Globus pallidus (tissue), 1 donor: ENCODE results near the gene CTNNA3.

ENCODE experiments used
- DNase-seq: peaks from one replicate; pipeline ENCODE4 v3.0.0-alpha.2; 2015; ENCODE audit warnings: low spot score

CTNNA3 gene

DNA sequence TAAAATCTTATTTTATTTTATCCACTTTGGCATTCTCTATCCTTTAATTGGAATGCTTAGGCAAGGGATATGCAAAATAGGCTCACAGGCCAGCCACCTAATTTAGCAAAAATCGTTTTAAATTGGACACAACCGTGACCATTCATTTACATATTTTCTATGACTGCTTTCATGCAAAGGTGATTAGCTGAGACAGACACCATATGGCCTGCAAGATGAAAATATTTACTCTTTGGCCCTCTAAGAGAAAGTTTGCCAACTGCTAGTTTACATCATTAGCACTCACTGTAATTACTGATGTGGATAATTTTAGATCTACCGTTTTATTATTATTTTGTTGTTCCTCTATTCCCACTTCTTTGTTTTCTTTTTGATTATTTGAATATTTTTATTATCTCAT lies 1145.6 kb downstream of the CTNNA3 start:
- DNase-seq = no peak

GRCh38 chr10:66538908-66539307 lies 1157.1 kb downstream of the CTNNA3 start:
- no peak for DNase-seq

DNA sequence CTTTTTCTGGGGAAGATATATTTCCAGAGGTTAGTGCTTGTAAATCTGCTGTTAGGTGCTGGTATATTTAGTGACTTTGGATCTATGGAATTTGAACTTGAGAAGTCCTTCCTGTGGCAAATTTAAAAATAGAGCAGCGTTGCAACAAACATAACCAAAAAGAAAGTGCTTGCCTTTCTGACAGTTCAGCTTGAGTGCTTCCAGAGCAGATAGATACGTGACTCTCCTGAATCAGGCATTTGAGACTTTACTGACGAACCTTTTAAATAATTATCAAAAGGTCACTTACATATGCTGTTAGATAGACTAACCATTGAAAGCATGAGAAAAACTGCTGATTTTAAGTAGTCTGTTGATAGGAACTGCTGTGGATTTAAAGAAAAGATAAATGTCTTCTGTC lies 1157.6 kb downstream of the CTNNA3 start:
- no peak for DNase-seq

GRCh38 chr10:66537186-66537585 lies 1158.8 kb downstream of the CTNNA3 start:
- DNase-seq = no peak

GRCh38 chr10:66535439-66535838 lies 1160.6 kb downstream of the CTNNA3 start:
- DNase-seq = no peak

DNA sequence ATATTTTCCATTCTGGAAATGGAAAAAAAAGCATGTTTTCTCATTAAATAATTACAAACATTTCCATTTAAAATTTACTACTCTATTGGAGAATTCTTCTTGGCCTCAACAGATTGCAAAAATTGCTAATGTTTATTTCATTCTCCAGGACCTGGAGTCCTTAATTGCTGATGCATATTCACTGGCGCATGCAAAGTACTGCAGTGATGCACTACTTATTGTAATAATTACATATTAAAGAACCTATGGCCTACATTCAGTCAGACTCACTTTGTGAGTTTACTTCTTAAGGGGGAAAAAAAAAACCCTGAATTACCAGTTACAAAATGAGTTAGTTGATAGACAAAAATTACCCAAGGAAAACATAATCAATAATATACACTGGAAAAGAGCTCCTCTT lies 1161.1 kb downstream of the CTNNA3 start:
- no peak for DNase-seq

DNA sequence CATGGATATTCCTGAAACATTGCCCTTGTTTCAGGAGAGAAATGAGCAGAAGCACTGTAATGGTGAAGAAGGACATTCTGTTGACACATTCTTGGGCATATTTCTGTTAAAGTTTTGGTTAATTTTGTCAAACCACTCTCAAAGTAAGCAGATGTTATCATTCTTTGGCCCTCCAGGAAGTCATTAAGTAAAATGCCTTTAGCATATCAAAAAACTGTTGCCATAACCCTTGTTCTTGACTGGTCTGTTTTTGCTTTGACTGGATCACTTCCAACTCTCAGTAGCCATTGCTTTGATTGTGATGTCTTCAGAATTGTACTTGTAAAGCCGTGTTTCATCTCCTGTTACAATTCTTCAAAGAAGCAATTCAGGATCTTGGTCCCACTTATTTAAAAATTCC lies 1174.5 kb downstream of the CTNNA3 start:
- no peak for DNase-seq

DNA sequence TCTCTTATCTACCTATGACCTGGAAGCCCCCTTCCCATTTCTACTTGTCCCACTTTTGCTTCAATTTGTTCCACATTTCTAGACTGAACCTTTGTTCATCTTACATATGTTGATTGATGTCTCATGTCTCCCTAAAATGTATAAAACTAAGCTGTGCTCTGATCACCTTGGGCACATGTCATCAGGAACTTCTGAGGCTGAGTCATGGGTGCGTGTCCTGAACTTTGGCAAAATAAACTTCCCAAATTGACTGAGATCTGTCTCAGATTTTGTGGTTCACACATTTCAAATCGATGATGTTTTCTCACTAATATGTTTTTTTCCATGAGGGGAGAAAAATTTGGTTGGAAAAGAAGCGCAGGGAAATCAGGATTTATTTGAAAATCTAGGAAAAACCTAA lies 1176.4 kb downstream of the CTNNA3 start:
- DNase-seq = no peak

GRCh38 chr10:66514666-66515065 lies 1181.3 kb downstream of the CTNNA3 start:
- no peak for DNase-seq

DNA sequence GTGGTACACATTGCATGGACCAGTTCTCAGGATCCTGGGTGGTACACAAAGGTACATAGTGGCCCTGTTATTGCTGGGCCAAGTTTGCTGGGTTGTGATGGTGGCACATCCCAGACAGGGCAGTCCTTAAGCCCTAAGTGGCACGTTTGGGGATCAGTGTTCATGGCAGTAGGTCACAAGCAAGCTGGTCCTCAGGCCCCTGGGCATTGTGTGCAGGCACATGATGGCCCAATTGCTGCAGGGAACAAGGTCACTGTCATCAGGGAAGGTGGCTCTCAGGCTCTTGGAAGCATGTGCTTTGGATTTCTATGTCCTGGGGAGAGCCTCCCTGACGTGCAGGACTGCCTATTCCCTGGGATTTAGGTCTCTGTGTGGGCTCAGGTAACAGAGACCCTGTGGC lies 1182.5 kb downstream of the CTNNA3 start:
- no peak for DNase-seq

- no peak for DNase-seq
Measured at GRCh38 chr10:66505003-66505657, 1190.9 kb downstream of the CTNNA3 start.

GRCh38 chr10:66501356-66501755 lies 1194.6 kb downstream of the CTNNA3 start:
- no peak for DNase-seq

DNA sequence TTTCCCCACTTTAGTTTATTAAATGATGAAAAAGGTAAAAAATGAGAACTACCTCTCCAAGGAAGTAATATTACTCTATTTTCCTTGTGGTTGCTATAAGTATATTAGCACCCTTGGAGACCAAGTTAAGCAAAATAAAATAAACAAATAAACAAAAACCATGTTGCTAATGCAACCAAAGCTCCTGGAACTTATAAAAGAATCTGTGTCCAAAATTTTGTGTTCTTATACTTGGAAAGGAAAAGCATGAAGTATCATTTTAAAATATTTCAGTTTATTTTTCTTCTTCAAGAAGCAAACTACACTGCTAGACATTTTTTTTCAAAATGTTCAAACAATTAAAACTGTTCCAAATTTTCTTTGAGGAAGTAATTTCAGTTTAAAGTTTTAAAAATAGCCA lies 1212.0 kb downstream of the CTNNA3 start:
- DNase-seq = no peak

DNA sequence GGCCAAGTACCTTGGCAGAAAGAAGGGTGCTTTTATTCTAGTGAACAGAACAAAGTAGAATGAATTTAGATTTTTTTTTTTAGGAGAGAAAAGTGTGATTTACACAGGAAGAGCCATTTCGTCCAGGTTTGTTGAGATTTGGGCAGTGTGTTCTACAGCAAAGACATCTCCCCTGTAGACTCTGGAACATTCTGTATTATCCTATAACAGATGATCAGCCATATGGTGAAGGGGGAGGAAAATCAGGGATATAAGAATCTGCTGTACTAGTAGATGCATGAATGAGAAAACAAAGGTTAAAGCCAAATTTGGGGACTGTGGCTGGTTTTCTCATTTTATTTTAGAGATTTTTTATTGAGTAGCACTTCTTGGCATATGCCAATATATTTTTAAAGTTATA lies 1223.8 kb downstream of the CTNNA3 start:
- DNase-seq = no peak

- DNase-seq = no peak
Measured at GRCh38 chr10:66467042-66467441, 1229.0 kb downstream of the CTNNA3 start.

- DNase-seq = no peak
Measured at GRCh38 chr10:66466622-66467021, 1229.4 kb downstream of the CTNNA3 start.

- no peak for DNase-seq
Measured at GRCh38 chr10:66463611-66464010, 1232.4 kb downstream of the CTNNA3 start.

GRCh38 chr10:66457629-66458028 lies 1238.4 kb downstream of the CTNNA3 start:
- no peak for DNase-seq

DNA sequence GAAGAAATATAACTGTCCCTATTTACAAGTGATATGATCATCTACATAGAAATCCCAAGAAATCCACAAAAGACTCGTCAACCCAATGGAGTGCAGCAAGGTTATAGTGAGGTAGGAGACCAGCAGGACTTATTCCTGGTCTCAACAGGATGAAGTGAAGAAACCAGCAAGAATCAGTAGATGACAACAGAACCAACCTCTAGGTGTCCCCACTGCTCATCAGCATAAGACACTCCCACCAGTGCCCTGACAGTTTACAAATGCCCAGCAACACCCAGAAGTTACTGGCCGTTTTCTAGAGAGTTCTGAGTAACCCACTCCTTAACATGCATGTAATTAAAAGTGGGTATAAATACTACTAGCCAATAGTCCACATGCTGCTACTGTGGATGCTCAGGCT lies 1240.7 kb downstream of the CTNNA3 start:
- DNase-seq = no peak

DNA sequence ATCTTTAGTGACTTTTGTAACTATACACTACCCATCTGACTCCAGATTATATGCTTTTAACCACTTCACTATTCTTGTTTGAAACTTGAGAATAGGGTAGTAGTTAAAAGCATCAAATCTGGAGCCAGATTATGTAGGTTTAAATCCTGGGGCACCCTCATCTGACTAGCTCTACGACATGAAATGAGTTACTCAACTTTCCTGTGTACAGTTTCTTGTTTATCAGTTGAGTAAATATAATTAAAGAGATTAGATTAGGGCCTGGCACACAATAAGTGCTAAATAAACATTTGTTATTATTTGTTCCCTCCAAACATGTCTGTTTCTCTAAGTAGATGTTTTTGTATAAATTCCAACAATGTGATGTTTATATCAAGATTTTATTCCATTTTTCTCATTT lies 1255.4 kb downstream of the CTNNA3 start:
- DNase-seq = no peak

DNA sequence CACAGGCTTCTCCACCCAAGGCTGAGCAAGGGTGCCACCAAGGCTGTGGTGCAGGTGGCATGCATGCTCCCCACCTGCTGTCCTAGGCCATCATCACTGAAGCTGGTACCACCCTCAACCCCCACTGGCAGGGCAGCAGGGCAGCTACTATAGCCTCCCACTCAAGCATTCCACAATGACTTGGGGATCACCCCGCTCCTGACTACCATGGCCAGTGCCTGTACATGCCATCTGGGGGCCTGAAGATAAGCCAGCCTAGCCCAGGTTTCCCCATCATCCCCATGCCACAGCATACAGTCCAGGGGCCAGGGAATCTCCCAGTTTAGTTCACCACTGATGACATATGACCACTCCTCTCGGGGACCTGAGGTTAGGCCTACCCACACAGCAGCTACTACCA lies 1281.1 kb downstream of the CTNNA3 start:
- DNase-seq = no peak

DNA sequence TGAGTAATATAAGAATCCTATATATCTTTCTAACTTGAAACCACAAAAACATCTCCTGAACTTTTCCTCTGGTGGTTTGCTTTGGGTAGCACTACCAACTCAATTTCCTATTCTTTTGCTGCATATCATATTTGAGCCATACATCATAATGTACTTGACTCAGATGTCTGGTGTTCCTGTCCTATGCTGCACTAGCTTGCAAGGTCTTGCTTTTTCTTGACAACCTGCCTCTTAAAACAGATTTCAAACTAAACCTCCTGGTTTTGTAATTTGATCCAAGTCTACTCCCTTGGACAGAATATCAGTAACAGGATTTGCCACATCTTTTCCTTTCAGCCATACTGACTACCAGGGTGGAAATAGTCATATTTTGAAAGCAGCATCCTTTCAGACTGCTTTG lies 1290.4 kb downstream of the CTNNA3 start:
- DNase-seq = no peak

DNA sequence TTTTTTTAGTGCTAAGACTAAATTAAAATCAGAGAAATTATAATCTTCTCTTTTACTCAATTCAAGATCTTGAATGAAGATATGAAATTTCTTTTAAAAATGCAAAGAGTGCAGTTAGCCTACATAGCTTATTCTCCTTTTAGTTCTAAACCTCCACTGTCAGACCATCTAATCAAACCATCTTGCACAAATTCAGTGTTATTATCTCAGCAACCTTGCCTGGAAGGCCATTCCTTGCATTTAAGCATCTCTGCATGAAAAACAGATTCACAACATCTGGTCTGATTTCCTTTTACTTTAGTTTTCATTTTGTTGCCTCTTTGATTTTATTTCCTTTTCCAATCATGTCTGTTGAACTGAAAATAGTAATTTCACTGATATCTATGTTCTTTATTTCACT lies 1297.3 kb downstream of the CTNNA3 start:
- no peak for DNase-seq

DNA sequence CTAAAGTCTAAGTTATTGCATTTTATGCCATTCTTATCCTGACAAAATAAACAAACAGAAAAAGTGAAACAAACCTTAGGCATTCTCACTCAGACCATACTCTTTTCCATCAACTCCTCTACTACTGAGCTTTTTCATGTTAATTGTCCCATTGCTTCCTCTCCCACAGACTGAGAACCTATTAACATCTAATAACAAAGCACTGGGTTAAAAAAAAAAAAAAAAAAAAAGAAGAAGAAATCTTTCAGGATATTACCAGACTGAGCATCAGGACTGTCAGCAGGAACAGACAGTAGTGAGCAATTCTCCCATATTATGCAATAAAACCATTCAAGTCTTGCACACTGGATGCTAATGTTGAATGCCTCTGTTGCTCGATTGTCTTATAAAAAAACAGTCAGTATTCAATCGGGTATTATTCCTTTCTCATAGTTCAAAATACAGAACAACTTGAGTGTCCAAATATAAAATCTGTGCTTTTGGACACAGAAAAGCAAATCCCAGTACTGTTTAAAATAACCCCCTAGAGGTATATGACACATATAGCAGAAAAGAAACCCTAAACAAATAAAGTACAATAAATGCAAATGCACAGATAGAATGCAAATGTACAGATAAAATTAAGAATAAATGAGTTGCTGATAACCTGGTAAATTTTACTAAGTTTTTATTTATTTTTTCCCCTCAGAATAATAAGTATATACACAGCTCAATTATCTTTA lies 1301.5 kb downstream of the CTNNA3 start:
- no peak for DNase-seq
